Thymus (tissue), 11 donors: ENCODE data around the gene EEF1A2. TPM values are rescaled to one million over a fixed set of nuclear protein-coding genes. Genes with fewer than 3 reads are reported as not detected.

ENCODE experiments used
- DNase-seq, 9 donors: peaks; one replicate each; pipeline ENCODE4 v3.0.0-alpha.2; 2013; ENCODE audit warnings: low spot score in 9 of 9, low read depth in 6 of 9, missing footprints in 1 of 9
- H3K27ac ChIP-seq, 2 donors: one replicate each; pipeline ENCODE4 v1.5.1; 2013; ENCODE audit warnings: control low read depth in 1 of 2, low read depth in 1 of 2, low read length in 1 of 2, mild to moderate bottlenecking in 1 of 2, moderate library complexity in 1 of 2
- H3K27me3 ChIP-seq, 2 donors: one replicate each; pipeline ENCODE4 v1.5.1; 2013; ENCODE audit warnings: low read length in 1 of 2; ENCODE audit not compliant: control insufficient read depth in 2 of 2, insufficient read depth in 1 of 2
- H3K36me3 ChIP-seq, 2 donors: one replicate each; pipeline ENCODE4 v1.5.1; 2013; ENCODE audit warnings: low read length in 1 of 2, mild to moderate bottlenecking in 1 of 2, moderate library complexity in 1 of 2; ENCODE audit not compliant: control insufficient read depth in 2 of 2, insufficient read depth in 2 of 2
- H3K4me1 ChIP-seq, 2 donors: one replicate each; pipeline ENCODE4 v1.5.1; 2013; ENCODE audit warnings: low read length in 2 of 2; ENCODE audit not compliant: control insufficient read depth in 2 of 2, insufficient read depth in 2 of 2
- H3K4me3 ChIP-seq, 2 donors: one replicate each; pipeline ENCODE4 v1.5.1; 2013; ENCODE audit warnings: low read length in 2 of 2, control low read depth in 1 of 2, mild to moderate bottlenecking in 1 of 2
- H3K9me3 ChIP-seq, 2 donors: one replicate each; pipeline ENCODE4 v1.5.1; 2013; ENCODE audit warnings: low read length in 1 of 2, mild to moderate bottlenecking in 1 of 2; ENCODE audit not compliant: control insufficient read depth in 2 of 2, insufficient read depth in 1 of 2
- WGBS: extraction: QIAGEN DNeasy Blood & Tissue Kit; methylation state at CpG from one replicate; pipeline ENCODE4 v1.1.7; 2013; 5-methylcytosine and 5-hydroxymethylcytosine counted together
- polyA plus RNA-seq: library from polyadenylated mRNA; stranded (reverse); fragments of 200-250 nt; gene quantifications from one replicate; pipeline ENCODE4 v1.2.3, GENCODE V29; 2013
- total RNA-seq: library from RNA; stranded (reverse); fragments of 120-200 nt; gene quantifications from one replicate; pipeline ENCODE4 v1.2.4, GENCODE V29; 2013
- donor health status: healthy.

The EEF1A2 gene
- total and polyA plus RNA-seq, 2 donors: 0.19 to 2.2 TPM

DNA sequence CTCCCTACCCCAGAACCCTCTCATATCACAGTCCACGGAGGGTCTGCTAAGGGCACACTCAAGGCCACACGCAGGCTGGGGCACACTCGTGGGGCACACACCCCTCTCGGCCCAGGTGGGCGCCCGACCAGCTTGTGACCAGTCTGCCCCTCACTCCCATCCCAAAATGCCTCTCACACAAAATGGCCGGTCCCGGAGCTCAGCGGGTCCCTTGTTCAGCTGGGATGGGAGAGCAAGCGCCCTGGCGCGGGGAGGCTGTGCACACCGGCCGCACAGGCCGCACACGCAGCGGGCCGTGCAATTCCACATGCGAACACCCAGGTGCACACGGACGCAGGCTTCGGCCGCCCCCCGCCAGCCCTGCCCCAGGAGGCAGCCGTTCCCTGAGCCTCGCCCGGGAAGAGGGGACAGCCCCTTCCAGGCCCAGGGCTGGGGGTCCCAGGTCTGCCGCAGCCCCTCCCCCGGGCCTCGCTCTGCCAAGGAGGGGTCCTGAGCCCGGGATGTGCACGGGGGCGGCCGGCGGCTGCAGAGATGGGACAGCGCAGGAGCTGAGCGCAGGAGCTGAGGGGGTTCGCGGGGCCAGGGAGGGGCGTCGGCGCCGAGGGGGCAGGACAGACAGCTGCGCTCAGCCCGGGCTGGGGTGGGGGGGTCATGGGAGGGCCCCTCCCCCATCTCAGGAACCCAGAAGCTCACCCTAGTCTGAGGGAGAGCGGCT, 27.7 kb downstream of the EEF1A2 start:
- H3K9me3 ChIP-seq: peaks cover 0 to 1% of the 10 kb centered on the region in 2 donors
- H3K4me3 ChIP-seq: no peak overlapping the region
- H3K36me3 ChIP-seq: no peaks in the 10 kb centered on the region
- H3K4me1 ChIP-seq: no peaks in the 10 kb centered on the region
- no peak for DNase-seq
- peaks cover 59 to 85% of the 10 kb centered on the region in 2 donors for H3K27me3 ChIP-seq
- H3K27ac ChIP-seq: no peak overlapping the region
- WGBS: 16% methylated on average over 46 of the region's 46 CpGs

DNA sequence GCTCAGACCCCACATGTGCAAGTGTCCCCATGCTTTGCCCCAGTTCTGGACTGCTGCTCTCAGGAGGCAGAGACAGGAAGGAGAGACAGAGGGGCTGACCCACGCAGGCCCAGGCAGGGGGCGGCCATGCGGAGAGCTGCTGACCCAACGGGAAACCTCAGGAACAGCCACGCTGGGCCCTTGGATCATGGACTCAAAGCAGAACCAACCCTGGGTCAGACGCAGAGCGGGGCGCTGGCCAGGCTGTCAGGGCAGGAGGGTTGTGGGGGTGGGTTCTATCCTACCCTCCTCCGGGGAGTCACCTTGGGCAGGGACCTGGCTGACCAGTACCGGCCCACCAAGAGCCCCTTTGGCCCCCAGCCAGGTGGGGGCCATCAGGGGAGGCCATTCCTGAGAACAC, 28.5 kb downstream of the EEF1A2 start:
- H3K27me3 ChIP-seq: peaks cover 53 to 78% of the 10 kb centered on the region in 2 donors
- no peak for DNase-seq
- H3K36me3 ChIP-seq: no peaks in the 10 kb centered on the region
- WGBS: 89% methylated on average over 10 of the region's 10 CpGs
- H3K27ac ChIP-seq: no peak overlapping the region
- H3K4me3 ChIP-seq: no peak overlapping the region
- H3K9me3 ChIP-seq: no peaks in the 10 kb centered on the region
- no peaks in the 10 kb centered on the region for H3K4me1 ChIP-seq

DNA sequence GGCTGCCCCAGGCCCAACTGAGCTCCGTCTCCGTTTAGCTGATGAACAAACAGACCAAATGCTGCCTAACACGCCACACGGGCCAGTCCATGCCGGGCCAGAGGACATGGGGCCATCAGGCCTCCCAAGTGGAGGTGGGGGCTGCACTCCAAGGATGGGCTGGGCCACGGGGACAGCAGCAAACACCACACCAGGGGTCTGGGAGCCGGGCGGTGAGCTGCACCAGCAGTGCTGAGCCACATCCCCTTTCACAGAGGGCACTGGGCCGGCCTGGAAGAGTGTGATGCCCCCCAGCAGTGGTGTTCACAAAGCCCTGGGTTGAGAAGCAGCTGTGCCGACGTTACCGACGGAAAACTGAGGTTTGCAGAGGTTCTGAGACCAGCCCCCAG, 29.2 kb downstream of the EEF1A2 start:
- no peaks in the 10 kb centered on the region for H3K36me3 ChIP-seq
- peaks cover 49 to 71% of the 10 kb centered on the region in 2 donors for H3K27me3 ChIP-seq
- WGBS: 85% methylated on average over 13 of the region's 13 CpGs
- no peaks in the 10 kb centered on the region for H3K4me1 ChIP-seq
- H3K9me3 ChIP-seq: no peaks in the 10 kb centered on the region
- H3K4me3 ChIP-seq: no peak overlapping the region
- no peak overlapping the region for H3K27ac ChIP-seq
- no peak for DNase-seq

DNA sequence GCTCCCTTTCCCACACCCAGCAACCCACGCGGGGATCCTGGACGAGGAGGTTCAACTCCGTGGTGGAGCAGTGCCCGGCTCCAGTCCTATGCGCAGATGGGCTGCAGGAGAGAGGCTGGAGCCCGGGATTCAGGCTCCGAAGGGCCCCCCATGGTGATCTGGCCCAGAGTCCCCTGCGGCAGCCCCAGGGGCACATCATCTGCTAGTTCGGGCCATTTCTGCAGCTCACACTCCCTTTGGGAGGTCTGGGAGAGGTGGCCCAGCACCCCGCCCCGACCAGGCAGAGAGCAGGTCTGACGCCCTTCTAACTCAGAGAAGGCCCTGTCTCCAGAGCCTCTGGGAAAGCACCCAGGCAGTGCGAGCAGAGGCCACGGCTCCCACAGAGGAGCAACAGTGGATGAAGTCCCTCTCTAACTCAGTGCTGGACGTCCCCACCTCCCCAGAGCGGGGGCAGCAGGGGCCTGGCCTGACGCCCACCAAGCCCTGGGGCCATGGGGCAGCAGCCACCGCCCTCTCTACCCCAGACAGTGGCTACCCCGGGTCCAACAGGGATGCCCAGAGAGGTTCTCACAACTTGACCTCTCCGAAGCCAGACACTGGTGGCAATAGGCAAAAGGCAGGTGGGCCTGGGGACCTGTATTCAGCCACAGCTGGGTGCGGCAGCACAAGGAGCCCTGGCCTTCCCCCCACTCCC, 29.7 kb downstream of the EEF1A2 start:
- DNase-seq: no peak
- no peak overlapping the region for H3K4me3 ChIP-seq
- no peak overlapping the region for H3K27ac ChIP-seq
- 85% methylated on average over 22 of the region's 22 CpGs for WGBS
- H3K27me3 ChIP-seq: peaks cover 46 to 70% of the 10 kb centered on the region in 2 donors
- no peaks in the 10 kb centered on the region for H3K36me3 ChIP-seq
- H3K9me3 ChIP-seq: no peaks in the 10 kb centered on the region
- no peaks in the 10 kb centered on the region for H3K4me1 ChIP-seq

DNA sequence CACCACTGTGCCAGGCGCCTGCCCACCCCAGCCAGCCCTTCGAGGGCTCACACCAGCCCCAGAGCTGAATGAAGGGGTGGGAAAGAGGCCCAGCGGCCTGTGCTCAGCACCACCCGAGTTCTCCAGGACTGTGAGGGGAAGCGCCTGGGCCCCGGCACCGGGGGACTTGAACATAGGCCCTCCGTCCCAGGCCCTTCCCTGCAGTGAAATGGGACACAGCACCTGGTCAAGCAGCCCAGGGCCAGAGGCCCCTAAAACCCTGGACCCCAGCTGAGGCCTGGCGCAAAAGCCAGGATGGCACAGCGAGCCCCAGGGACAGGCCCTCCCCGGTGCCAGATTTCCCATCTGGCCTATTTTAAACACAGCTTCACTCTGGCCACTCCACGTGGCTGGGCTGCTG, 30.5 kb downstream of the EEF1A2 start:
- no peak for DNase-seq
- peaks cover 39 to 68% of the 10 kb centered on the region in 2 donors for H3K27me3 ChIP-seq
- WGBS: 88% methylated on average over 12 of the region's 12 CpGs

DNA sequence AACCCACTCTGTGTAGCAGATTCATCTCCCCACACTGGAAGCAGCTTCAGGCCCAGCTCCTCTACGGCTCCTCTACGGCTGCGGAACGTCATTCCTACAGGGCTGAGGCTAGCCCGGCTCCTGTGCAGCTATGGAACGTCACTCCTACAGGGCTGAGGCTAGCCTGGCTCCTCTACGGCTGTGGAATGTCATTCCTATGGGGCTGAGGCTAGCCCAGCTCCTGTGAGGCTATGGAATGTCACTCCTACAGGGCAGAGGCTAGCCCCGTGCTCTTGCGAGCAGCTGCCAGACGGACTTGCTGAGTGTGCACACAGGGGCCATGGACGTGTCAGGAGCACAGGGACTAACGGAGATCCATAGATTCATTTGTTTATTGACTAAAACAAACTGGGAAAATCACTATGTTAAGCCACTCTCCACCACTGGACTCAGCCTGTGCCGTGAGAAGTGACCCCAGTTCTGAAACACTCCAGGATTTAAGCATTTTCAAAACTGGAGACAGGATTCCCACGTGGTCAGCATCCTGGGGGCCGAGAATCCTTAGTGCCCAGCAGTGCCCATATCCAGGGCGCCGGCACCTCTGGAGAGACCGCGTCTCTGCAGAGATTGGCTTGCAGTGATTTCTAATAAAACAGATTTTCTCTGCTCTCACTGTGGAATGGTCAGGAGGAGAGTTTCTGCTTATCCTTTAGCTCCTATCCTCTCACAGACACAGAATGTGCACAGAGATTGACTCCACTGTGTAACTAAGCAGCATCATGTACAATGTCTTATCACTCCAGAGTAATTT, 31.4 kb downstream of the EEF1A2 start:
- Histone ChIP-seq H3K4me3 (no peak overlapping the region), H3K27ac (no peak overlapping the region), H3K9me3 (no peaks in the 10 kb centered on the region), H3K4me1 (no peaks in the 10 kb centered on the region), H3K36me3 (no peaks in the 10 kb centered on the region), H3K27me3 (peaks cover 32 to 69% of the 10 kb centered on the region in 2 donors)
- DNase-seq: no peak
- 85% methylated on average over 19 of the region's 19 CpGs for WGBS

More for the DNA sequence above, 30.5 kb downstream of the EEF1A2 start:
- no peaks in the 10 kb centered on the region for H3K36me3 ChIP-seq
- H3K4me3 ChIP-seq: no peak overlapping the region
- H3K4me1 ChIP-seq: no peaks in the 10 kb centered on the region
- no peak overlapping the region for H3K27ac ChIP-seq
- H3K9me3 ChIP-seq: no peaks in the 10 kb centered on the region

DNA sequence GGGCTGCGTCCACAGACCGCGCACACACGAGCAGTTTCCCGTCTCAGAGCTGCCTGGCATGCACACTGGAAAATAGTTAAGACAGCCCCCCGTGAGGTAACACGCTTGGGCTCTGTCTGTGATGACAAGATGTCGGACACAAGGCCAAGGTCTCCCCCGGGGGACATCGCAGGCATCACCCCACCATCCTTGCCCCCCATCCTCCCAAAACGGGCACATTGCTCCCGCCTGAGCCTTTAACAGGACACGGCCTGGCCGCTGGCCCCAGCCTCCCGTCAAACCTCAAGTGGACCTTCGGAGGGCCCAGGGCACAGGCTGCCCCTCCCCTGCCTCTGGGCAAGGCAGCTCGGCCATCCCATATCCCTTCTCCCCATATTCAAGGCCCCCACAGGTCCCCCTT, 32.0 kb downstream of the EEF1A2 start:
- H3K4me3 ChIP-seq: no peak overlapping the region
- no peaks in the 10 kb centered on the region for H3K9me3 ChIP-seq
- H3K27ac ChIP-seq: no peak overlapping the region
- 92% methylated on average over 17 of the region's 17 CpGs for WGBS
- H3K27me3 ChIP-seq: peaks cover 26 to 68% of the 10 kb centered on the region in 2 donors
- H3K36me3 ChIP-seq: no peaks in the 10 kb centered on the region
- no peaks in the 10 kb centered on the region for H3K4me1 ChIP-seq
- no peak for DNase-seq

DNA sequence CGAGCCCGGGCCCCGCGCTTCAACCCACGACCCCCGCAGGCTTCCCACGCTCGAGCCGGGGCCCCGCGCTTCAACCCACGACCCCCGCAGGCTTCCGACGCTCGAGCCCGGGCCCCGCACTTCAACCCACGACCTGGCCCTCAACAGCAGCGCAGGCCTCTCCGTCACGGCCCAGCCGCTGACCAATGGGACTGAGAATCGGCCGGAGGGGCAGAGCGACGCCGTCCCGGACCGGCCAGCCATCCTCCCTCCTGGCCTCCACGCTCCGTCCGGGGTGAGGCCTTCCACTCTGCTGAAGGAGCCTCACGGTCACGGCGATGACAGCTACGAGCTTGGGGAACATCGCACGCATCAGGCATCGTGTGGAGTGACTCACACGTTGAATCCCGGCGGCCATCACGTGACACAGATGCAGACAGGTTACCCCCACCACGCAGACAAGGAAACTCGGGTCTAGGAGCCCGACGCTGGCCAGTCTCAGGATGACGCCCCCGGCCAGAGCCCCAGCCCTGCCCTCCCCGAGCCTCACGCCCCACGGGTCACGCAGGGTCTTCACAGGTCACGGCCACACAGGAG, 32.5 kb downstream of the EEF1A2 start:
- Histone ChIP-seq H3K4me3 (no peak overlapping the region), H3K36me3 (no peaks in the 10 kb centered on the region), H3K4me1 (no peaks in the 10 kb centered on the region), H3K27ac (no peak overlapping the region), H3K27me3 (peaks cover 21 to 66% of the 10 kb centered on the region in 2 donors), H3K9me3 (no peaks in the 10 kb centered on the region)
- 89% methylated on average over 55 of the region's 55 CpGs for WGBS
- DNase-seq: no peak
